SK-N-SH treated with all-trans-retinoic acid at 6 μM for 48 hours (cell line): ENCODE data around the gene POTEJ.
"Not testable (repeated sequence)": the region's sequence is repeated elsewhere in the genome, so short reads cannot be mapped to it uniquely, and the experiment has no call there.

ENCODE experiments used
- BACH2 ChIP-seq: fragments of 250-450 bp; sonication (Bioruptor Pico); IDR thresholded peaks from 2 replicates; pipeline ENCODE4 v1.9.0; 2021; ENCODE audit warnings: mild to moderate bottlenecking, borderline replicate concordance
- CSDC2 ChIP-seq: fragments of 250-450 bp; sonication (Bioruptor Pico); IDR thresholded peaks from 2 replicates; pipeline ENCODE4 v1.5.0; 2020; ENCODE audit warnings: mild to moderate bottlenecking, moderate library complexity
- CSRNP3 ChIP-seq: fragments of 250-450 bp; sonication (Bioruptor Pico); IDR thresholded peaks from 2 replicates; pipeline ENCODE4 v1.5.1; 2021; ENCODE audit warnings: mild to moderate bottlenecking, moderate library complexity
- PATZ1 ChIP-seq: fragments of 250-450 bp; sonication (Bioruptor Pico); IDR thresholded peaks from 2 replicates; pipeline ENCODE4 v1.8.0; 2020; ENCODE audit warnings: mild to moderate bottlenecking, moderate library complexity, borderline replicate concordance
- POU6F1 ChIP-seq: fragments of 250-450 bp; sonication (Bioruptor Pico); IDR thresholded peaks from 2 replicates; pipeline ENCODE4 v1.8.0; 2021; ENCODE audit warnings: low read depth, mild to moderate bottlenecking, moderate library complexity, borderline replicate concordance
- PPARA ChIP-seq: fragments of 250-450 bp; sonication (Bioruptor Pico); IDR thresholded peaks from 2 replicates; pipeline ENCODE4 v1.5.0; 2020; ENCODE audit warnings: mild to moderate bottlenecking, borderline replicate concordance
- RARB ChIP-seq: fragments of 250-450 bp; sonication (Bioruptor Pico); IDR thresholded peaks from 2 replicates; pipeline ENCODE4 v1.8.0; 2021; ENCODE audit warnings: mild to moderate bottlenecking, moderate library complexity
- ZC3H10 ChIP-seq: fragments of 250-450 bp; sonication (Bioruptor Pico); IDR thresholded peaks from 2 replicates; pipeline ENCODE4 v1.5.1; 2021; ENCODE audit warnings: mild to moderate bottlenecking, moderate library complexity
- ZFP3 ChIP-seq: fragments of 250-450 bp; sonication (Bioruptor Pico); IDR thresholded peaks from 2 replicates; pipeline ENCODE4 v1.5.0; 2020; ENCODE audit warnings: mild to moderate bottlenecking, moderate library complexity

GRCh38 chr2:130599926-130600325, 11.3 kb upstream of the POTEJ start:
- not testable (repeated sequence) for TF ChIP-seq PPARA, CSDC2, CSRNP3, ZC3H10, ZFP3, POU6F1, RARB, PATZ1, BACH2 (CRISPR knock-in tag)
